GM21423 (cell line): ENCODE data around the gene TPRG1L.
A peak's percentile ranks its signal among the peaks of the same experiment; 100 is the strongest.

Experiments used
- ATAC-seq: cut with Tn5 transposase; IDR thresholded peaks from one replicate; pipeline ENCODE4 v1.9.1; 2021; ENCODE audit warnings: mild to moderate bottlenecking, moderate library complexity; ENCODE audit not compliant: unreplicated experiment

The TPRG1L gene

GRCh38 chr1:3642919-3643675 is 18.3 kb downstream of the TPRG1L start:
- no peak for ATAC-seq

- ATAC-seq: no peak
These were observed 19.5 kb downstream of the TPRG1L start for GRCh38 chr1:3644273-3644672.

GRCh38 chr1:3645247-3645646 is 20.4 kb downstream of the TPRG1L start:
- no peak for ATAC-seq

- no peak for ATAC-seq
These were observed 21.0 kb downstream of the TPRG1L start for GRCh38 chr1:3645666-3646355.

- ATAC-seq: no peak
These were observed 21.8 kb downstream of the TPRG1L start for GRCh38 chr1:3646596-3646995.

GRCh38 chr1:3649342-3650247 is 24.8 kb downstream of the TPRG1L start, which contains the start of gene WRAP73:
Gene WRAP73 (minus strand): TSS chr1:3650103. CDS start chr1:3649999, 104 bp downstream.
- peak; percentile 94 for ATAC-seq

- no peak for ATAC-seq
These were observed 25.6 kb downstream of the TPRG1L start for GRCh38 chr1:3650248-3651025.

- ATAC-seq: no peak
These were observed 26.5 kb downstream of the TPRG1L start for GRCh38 chr1:3651026-3651929.

- ATAC-seq: no peak
These were observed 27.2 kb downstream of the TPRG1L start, which contains the start of gene TP73 for GRCh38 chr1:3651930-3652547. Gene TP73 (plus strand): TSS chr1:3652516. CDS start chr1:3682366, 29,850 bp downstream.

- no peak for ATAC-seq
These were observed 27.9 kb downstream of the TPRG1L start for GRCh38 chr1:3652548-3653285.

GRCh38 chr1:3653286-3653618 is 28.4 kb downstream of the TPRG1L start:
- ATAC-seq: no peak

GRCh38 chr1:3654549-3655281 is 29.9 kb downstream of the TPRG1L start:
- no peak for ATAC-seq

- ATAC-seq: peak; percentile 68
These were observed 31.8 kb downstream of the TPRG1L start for GRCh38 chr1:3656450-3657095.

- ATAC-seq: no peak
These were observed 32.3 kb downstream of the TPRG1L start for GRCh38 chr1:3657096-3657475.

- no peak for ATAC-seq
These were observed 32.9 kb downstream of the TPRG1L start for GRCh38 chr1:3657578-3658230.

GRCh38 chr1:3658231-3658615 is 33.4 kb downstream of the TPRG1L start:
- no peak for ATAC-seq

- no peak for ATAC-seq
These were observed 34.3 kb downstream of the TPRG1L start for GRCh38 chr1:3659093-3659492.
